ACHN (cell line): ENCODE measurements around the gene RPL35A.
"Not testable (repeated sequence)": the region's sequence is repeated elsewhere in the genome, so short reads cannot be mapped to it uniquely, and the experiment has no call there.

Experiments
- DNase-seq: peaks from one replicate; pipeline ENCODE4 v3.0.0-alpha.2; 2015
- in situ Hi-C: cut with HindIII; loops from 2 replicates; pipeline ENCODE4 v1.10.0; 2017; ENCODE audit warnings: low sequenced_read_pairs, low pct_ligation_motif_present, low pct_unique_long_range_greater_than_20kb

RPL35A gene

DNA sequence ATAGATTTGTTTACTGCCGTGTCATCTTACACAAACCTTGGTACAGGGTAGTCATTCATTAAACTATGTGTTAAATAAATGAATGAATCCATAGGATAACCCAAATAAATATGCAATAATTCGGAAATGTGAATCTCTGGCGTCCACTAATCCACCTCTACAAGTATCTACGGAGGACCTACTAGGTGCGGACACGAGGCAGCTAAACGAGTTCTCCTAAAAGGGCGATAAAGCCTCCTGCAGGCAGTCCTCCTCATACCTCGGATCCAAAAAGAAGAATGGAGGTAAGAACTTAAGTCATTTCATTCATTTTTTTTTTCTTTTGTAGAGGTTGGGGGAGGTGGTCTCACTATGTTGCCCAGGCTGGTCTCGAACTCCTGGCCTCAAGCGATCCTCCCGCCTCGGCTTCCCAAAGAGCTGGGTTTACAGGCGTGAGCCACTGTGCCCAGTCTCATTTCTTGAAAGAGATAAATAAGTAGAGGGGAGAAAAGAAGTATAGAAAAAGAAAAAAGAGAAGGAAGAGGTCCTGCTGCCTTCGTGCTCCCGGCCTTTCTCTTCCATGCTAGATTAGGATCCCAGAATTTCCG lies 706 bp upstream of the RPL35A start:
- in situ Hi-C loops = no loop called here
- DNase-seq = no peak

DNA sequence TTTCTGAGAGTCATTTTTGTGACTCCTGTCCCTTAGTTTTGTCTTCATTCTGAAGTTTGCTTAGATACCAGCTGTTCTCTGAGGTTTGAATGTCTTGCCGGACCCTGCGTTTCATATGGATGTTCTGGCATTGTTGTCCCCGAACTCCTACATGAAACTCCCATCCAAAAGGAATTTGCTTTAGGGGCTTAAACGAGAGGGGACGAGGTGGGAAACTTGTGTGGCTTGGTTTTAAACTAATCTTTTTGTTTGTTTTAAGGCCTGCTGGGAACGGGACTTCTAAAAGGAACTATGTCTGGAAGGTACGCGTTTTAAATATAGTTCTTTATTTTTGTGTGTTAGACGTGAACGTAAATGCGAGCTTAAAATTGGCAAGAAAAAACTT lies 679 bp downstream of the RPL35A start:
- in situ Hi-C loops = no loop called here
- no peak for DNase-seq

- no peak for DNase-seq
- in situ Hi-C loops = no loop called here
Observed at GRCh38 chr3:197951392-197951990, 1.5 kb downstream of the RPL35A start.

GRCh38 chr3:197952440-197952839 lies 2.5 kb downstream of the RPL35A start:
- in situ Hi-C loops = no loop called here
- DNase-seq = no peak

- in situ Hi-C loops = no loop called here
- DNase-seq = no peak
Observed at GRCh38 chr3:197953325-197953724, 3.3 kb downstream of the RPL35A start.

DNA sequence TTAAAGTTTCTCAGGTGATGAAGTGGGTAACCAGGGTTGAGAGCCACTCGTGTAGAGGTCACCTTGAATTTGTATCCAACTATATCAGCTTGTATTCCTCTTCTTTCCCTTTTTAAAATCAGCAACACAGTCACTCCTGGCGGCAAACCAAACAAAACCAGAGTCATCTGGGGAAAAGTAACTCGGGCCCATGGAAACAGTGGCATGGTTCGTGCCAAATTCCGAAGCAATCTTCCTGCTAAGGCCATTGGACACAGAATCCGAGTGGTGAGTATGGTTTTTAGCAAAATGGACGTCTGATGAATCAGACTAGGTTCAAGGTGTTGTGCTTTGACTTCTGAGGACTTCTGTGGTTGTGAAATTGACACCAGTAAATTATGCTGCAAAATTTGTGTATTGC lies 3.9 kb downstream of the RPL35A start:
- no peak for DNase-seq
- in situ Hi-C loops = no loop called here

- DNase-seq = no peak
- in situ Hi-C loops = no loop called here
Observed at GRCh38 chr3:197955892-197956477, 6.0 kb downstream of the RPL35A start.

GRCh38 chr3:197956626-197956988 lies 6.6 kb downstream of the RPL35A start:
- in situ Hi-C loops = no loop called here
- DNase-seq = no peak

DNA sequence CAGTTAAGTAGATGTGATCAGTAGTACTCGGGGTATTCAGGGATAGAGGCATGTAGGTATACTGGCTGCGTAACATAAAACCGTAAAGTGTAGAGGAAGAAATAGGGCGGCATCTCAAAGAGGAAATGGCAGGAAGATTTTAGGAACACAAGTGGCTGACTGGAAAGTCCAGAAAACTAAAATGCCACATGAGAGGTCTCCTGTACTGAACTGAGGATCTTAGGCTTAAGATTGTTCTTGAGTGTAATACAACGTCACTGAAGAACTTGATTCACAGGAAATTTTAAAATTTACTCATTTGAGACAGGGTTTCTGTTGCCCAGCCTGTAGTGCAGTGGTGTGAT lies 7.8 kb downstream of the RPL35A start:
- no peak for DNase-seq
- in situ Hi-C loops = no loop called here

DNA sequence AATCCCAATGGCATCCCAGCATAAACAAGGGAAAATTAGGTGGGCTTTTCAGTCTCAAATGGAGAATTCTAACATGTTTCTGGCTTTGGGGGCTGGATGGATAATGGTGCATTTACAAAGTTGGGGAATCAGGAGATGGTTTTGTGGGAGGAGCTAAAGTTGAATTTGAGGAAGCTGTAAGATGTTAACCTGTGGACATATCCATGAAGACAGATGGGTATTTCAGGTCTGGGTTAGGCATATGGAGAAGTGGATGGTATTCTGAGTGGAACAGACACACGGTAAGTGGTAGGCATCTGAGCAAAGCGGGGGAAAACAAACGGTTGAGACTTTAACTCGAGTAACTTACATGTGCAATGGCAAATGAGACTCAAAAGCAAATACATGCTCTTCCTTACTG lies 8.4 kb downstream of the RPL35A start:
- in situ Hi-C loops = no loop called here
- DNase-seq = no peak

- in situ Hi-C loops, DNase-seq: not testable (repeated sequence)
Observed at GRCh38 chr3:197958848-197959247, 8.9 kb downstream of the RPL35A start.

GRCh38 chr3:197959500-197959890 lies 9.5 kb downstream of the RPL35A start:
- in situ Hi-C loops = no loop called here
- DNase-seq = no peak

DNA sequence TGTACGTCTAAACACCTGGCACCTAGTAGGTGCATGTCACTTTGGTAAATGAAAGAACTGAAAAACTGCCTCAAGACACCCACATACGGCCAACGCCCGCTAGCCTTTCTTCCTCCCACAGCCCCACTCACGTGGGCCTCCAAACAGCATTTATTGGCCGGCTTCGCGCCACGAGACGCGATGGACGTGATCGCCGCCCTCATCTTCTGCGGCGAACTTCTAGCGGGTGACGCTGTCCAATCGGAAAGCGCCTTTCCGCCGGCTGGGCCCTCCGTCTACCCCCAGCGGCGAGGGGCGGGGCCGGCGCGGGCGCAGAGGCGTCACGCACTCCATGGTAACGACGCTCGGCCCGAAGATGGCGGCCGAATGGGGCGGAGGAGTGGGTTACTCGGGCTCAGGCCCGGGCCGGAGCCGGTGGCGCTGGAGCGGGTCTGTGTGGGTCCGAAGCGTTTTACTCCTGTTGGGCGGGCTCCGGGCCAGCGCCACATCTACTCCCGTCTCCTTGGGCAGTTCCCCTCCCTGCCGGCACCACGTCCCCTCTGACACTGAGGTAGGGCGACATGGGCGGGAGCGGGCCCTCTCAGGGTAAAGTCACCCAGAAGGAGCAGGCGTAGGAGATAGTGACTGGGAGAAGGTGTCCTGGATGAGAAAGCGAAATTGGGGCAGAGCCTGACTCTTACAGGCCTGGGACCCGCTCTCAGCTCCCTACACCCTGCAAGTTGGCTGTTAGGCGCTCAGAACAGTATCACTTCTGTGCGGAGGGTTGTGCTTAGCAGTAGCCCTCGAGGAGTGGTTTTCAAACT lies 10.1 kb downstream of the RPL35A start, which contains the start of gene LMLN:
Gene LMLN (plus strand): TSS at position 327 of the 803 bp plus-strand sequence. CDS start 29 bp downstream, at position 356.
- in situ Hi-C loops = no loop called here
- DNase-seq = peak; percentile 93

DNA sequence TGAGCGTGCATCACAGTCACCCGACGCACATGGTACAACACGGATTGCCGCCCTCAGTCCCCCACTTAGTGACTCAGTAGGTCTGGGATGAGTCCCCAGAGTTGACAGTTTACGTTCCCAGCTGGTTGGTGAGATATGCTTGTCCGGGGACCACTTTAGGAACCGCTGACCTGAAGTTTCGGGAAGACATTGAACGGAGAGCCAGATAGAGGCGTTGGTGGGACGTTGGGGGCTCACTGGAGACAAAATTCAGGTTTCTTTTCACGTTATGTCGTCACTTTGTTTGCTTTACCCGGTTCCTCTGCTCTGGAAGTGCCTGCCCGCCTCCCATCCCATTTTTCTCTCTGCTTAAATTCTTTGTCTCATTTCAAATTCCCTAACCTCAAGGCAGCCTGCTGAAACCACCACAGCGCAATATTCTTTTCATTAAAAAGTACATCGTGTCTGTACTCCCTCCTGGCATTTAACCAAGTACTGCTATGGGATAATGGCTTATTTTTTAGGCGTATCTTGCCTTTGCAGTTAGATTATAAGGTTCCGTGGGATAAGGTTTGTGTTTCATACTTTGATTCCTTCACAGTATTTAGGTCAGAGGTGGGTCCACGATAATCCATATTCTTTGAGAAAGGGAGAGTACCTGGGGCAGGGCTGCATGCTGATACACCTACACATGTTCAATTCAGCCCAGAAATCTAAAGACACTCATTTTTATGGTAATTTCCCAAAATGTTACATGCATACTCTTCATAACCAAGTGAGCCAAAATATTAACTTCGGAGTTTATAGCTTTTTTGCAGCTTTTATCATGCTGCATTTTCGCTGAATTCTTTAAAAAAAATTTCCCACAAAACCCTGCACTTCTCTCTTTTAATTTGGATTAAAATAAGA lies 10.9 kb downstream of the RPL35A start:
- DNase-seq = no peak
- in situ Hi-C loops = no loop called here

DNA sequence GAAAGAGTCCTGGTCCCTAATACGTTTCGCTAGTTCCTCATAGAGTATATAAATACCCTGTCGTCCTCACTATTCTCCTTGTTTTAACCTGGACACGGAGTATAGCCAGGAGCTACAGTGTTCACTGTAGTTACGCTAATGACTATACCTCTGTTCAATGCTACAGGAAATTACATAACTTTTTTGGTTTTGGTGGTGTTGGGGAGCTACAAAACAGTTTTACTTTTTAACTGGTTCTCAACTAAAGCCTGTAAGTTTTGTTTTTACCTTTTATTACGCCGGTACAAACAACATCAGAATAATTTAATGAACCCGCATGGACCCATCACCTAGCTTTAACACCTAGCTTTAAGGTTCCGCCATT lies 11.6 kb downstream of the RPL35A start:
- DNase-seq = no peak

GRCh38 chr3:197963019-197963637 lies 13.1 kb downstream of the RPL35A start:
- in situ Hi-C loops = no loop called here
- no peak for DNase-seq

More for the DNA sequence above, 11.6 kb downstream of the RPL35A start:
- in situ Hi-C loops = no loop called here

GRCh38 chr3:197967337-197967989 lies 17.5 kb downstream of the RPL35A start:
- in situ Hi-C loops, DNase-seq: not testable (repeated sequence)

- in situ Hi-C loops = no loop called here
Observed at GRCh38 chr3:197970588-197970987, 20.6 kb downstream of the RPL35A start.

More at GRCh38 chr3:197970588-197970987, 20.6 kb downstream of the RPL35A start:
- DNase-seq = no peak
